Neural progenitor cell (in vitro differentiated cells): ENCODE results near the gene PLEKHG7. TPM values are rescaled to one million over a fixed set of nuclear protein-coding genes. Genes with fewer than 3 reads are reported as not detected.

Source experiments
- DNase-seq: peaks from one replicate; pipeline ENCODE4 v3.0.0-alpha.2; 2016; ENCODE audit warnings: low spot score
- H2AFZ ChIP-seq: fragments of 200-600 bp; sonication (generic); replicated peaks from 2 replicates; pipeline ENCODE4 v1.6.1; 2016; ENCODE audit warnings: antibody characterized with exemption
- H3F3A ChIP-seq: fragments of 200-600 bp; sonication (generic); 2 replicates; pipeline ENCODE4 v1.6.1; 2016; ENCODE audit warnings: antibody characterized with exemption, low read depth
- H3K27ac ChIP-seq: fragments of 200-600 bp; sonication (generic); 2 replicates; pipeline ENCODE4 v1.5.1; 2016; ENCODE audit warnings: mild to moderate bottlenecking
- H3K27me3 ChIP-seq: fragments of 200-600 bp; sonication (generic); 2 replicates; pipeline ENCODE4 v1.6.1; 2016; ENCODE audit warnings: mild to moderate bottlenecking, moderate library complexity
- H3K36me3 ChIP-seq: fragments of 200-600 bp; sonication (generic); 2 replicates; pipeline ENCODE4 v1.5.1; 2016
- H3K4me1 ChIP-seq: fragments of 200-600 bp; sonication (generic); 2 replicates; pipeline ENCODE4 v1.6.1; 2016; ENCODE audit warnings: mixed run types
- H3K4me2 ChIP-seq: fragments of 200-600 bp; sonication (generic); 2 replicates; pipeline ENCODE4 v1.6.1; 2016
- H3K4me3 ChIP-seq: fragments of 200-600 bp; sonication (generic); 2 replicates; pipeline ENCODE4 v1.5.1; 2016
- H3K79me2 ChIP-seq: fragments of 200-600 bp; sonication (generic); 2 replicates; pipeline ENCODE4 v1.6.1; 2016; ENCODE audit warnings: low read depth
- H3K9ac ChIP-seq: fragments of 200-600 bp; sonication (generic); 2 replicates; pipeline ENCODE4 v1.6.1; 2016
- H3K9me3 ChIP-seq: fragments of 200-600 bp; sonication (generic); 2 replicates; pipeline ENCODE4 v1.5.1; 2016; ENCODE audit warnings: low read depth
- H4K20me1 ChIP-seq: fragments of 200-600 bp; sonication (generic); 2 replicates; pipeline ENCODE4 v1.6.1; 2016; ENCODE audit warnings: low read depth
- H3K27ac Mint-ChIP-seq: 3 replicates; pipeline ENCODE4 v1.8.0; 2021; ENCODE audit warnings: mixed read lengths
- H3K27me3 Mint-ChIP-seq: 2 replicates; pipeline ENCODE4 v1.8.0; 2022; ENCODE audit warnings: low read depth, mild to moderate bottlenecking, inconsistent platforms, moderate library complexity, mixed read lengths; ENCODE audit not compliant: insufficient read depth
- H3K36me3 Mint-ChIP-seq: 3 replicates; pipeline ENCODE4 v1.8.0; 2021; ENCODE audit warnings: mixed read lengths
- H3K4me1 Mint-ChIP-seq: 3 replicates; pipeline ENCODE4 v1.8.0; 2021; ENCODE audit warnings: mixed read lengths
- H3K4me3 Mint-ChIP-seq: 3 replicates; pipeline ENCODE4 v1.8.0; 2021; ENCODE audit warnings: mild to moderate bottlenecking, moderate library complexity, mixed read lengths
- H3K9me3 Mint-ChIP-seq: 3 replicates; pipeline ENCODE4 v1.8.0; 2020; ENCODE audit warnings: mixed read lengths
- CTCF ChIP-seq: fragments of 200-600 bp; sonication (generic); IDR thresholded peaks from 2 replicates; pipeline ENCODE4 v1.5.1; 2017; ENCODE audit warnings: antibody characterized with exemption, mild to moderate bottlenecking
- EZH2 ChIP-seq: fragments of 200-600 bp; sonication (generic); IDR thresholded peaks from 2 replicates; pipeline ENCODE4 v1.6.1; 2017; ENCODE audit warnings: antibody characterized with exemption, mild to moderate bottlenecking, moderate library complexity
- EZH2phosphoT487 ChIP-seq: fragments of 200-600 bp; sonication (generic); IDR thresholded peaks from 2 replicates; pipeline ENCODE4 v1.6.1; 2017; ENCODE audit warnings: antibody characterized with exemption
- total RNA-seq: library from RNA; depleted of rRNA; stranded (reverse); fragments of >200 nt; gene quantifications from 2 replicates; pipeline ENCODE4 v1.2.3, GENCODE V29; 2015; ENCODE audit warnings: low replicate concordance

The PLEKHG7 gene
- total RNA-seq, 1 donor from 2014 or later: not detected

GRCh38 chr12:92779902-92780301 lies 77.1 kb downstream of the PLEKHG7 start:
- Mint-ChIP-seq H3K27me3 (peaks cover 2% of the 10 kb centered on the region), H3K4me1 (no peaks in the 10 kb centered on the region)

GRCh38 chr12:92784356-92784755 lies 81.6 kb downstream of the PLEKHG7 start:
- DNase-seq: no peak
- Histone ChIP-seq H3K36me3 (no peaks in the 10 kb centered on the region), H3K9ac (no peak overlapping the region), H4K20me1 (no peaks in the 10 kb centered on the region), H3K9me3 (no peaks in the 10 kb centered on the region), H3K4me2 (no peak overlapping the region), H3K27ac (no peak overlapping the region), H3K4me1 (no peaks in the 10 kb centered on the region), H2AFZ (no peak overlapping the region), H3K79me2 (no peaks in the 10 kb centered on the region), H3K27me3 (no peaks in the 10 kb centered on the region), H3K4me3 (no peak overlapping the region), H3F3A (no peaks in the 10 kb centered on the region)
- no peak for TF ChIP-seq CTCF
- no peak for TF ChIP-seq EZH2
- TF ChIP-seq EZH2phosphoT487: no peak
- Mint-ChIP-seq H3K4me1 (peaks cover 2% of the 10 kb centered on the region), H3K36me3 (peaks cover 2% of the 10 kb centered on the region), H3K4me3 (no peak overlapping the region), H3K9me3 (no peaks in the 10 kb centered on the region), H3K27me3 (peaks cover 2% of the 10 kb centered on the region), H3K27ac (no peak overlapping the region)

More at GRCh38 chr12:92779902-92780301, 77.1 kb downstream of the PLEKHG7 start:
- Histone ChIP-seq H3K4me1 (no peaks in the 10 kb centered on the region), H3K9ac (no peak overlapping the region), H3K4me3 (no peak overlapping the region), H3K27me3 (no peaks in the 10 kb centered on the region), H3K27ac (no peak overlapping the region), H3K9me3 (no peaks in the 10 kb centered on the region), H4K20me1 (no peaks in the 10 kb centered on the region), H3K36me3 (no peaks in the 10 kb centered on the region), H3F3A (no peaks in the 10 kb centered on the region), H2AFZ (no peak overlapping the region), H3K4me2 (no peak overlapping the region), H3K79me2 (no peaks in the 10 kb centered on the region)
- Mint-ChIP-seq H3K27ac (no peak overlapping the region), H3K9me3 (no peaks in the 10 kb centered on the region), H3K36me3 (peaks cover 3% of the 10 kb centered on the region), H3K4me3 (no peak overlapping the region)
- TF ChIP-seq CTCF: no peak
- TF ChIP-seq EZH2: no peak
- no peak for TF ChIP-seq EZH2phosphoT487
- DNase-seq: no peak

- no peaks in the 10 kb centered on the region for H3K79me2 ChIP-seq
- no peaks in the 10 kb centered on the region for H3K36me3 ChIP-seq
- no peaks in the 10 kb centered on the region for H3K4me1 ChIP-seq
- no peaks in the 10 kb centered on the region for H3K27me3 ChIP-seq
- Mint-ChIP-seq H3K27ac (no peak overlapping the region), H3K4me3 (no peak overlapping the region), H3K27me3 (peaks cover 2% of the 10 kb centered on the region), H3K4me1 (peaks cover 2% of the 10 kb centered on the region), H3K9me3 (no peaks in the 10 kb centered on the region), H3K36me3 (peaks cover 2% of the 10 kb centered on the region)
- H3K9me3 ChIP-seq: no peaks in the 10 kb centered on the region
- peak; percentile 78 for DNase-seq
- no peaks in the 10 kb centered on the region for H3F3A ChIP-seq
- no peak overlapping the region for H3K4me3 ChIP-seq
- no peak overlapping the region for H3K9ac ChIP-seq
- H2AFZ ChIP-seq: no peak overlapping the region
- no peak overlapping the region for H3K4me2 ChIP-seq
- no peaks in the 10 kb centered on the region for H4K20me1 ChIP-seq
- H3K27ac ChIP-seq: no peak overlapping the region
- TF ChIP-seq CTCF (peak; percentile 67), EZH2 (no peak)
These were observed 82.2 kb downstream of the PLEKHG7 start for GRCh38 chr12:92784797-92785562.
